Pancreas (tissue), 10 donors: Measurements from ENCODE around the gene ZNF462. TPM values are rescaled to one million over a fixed set of nuclear protein-coding genes. Genes with fewer than 3 reads are reported as not detected.
A peak's percentile ranks its signal among the peaks of the same experiment; 100 is the strongest.

ENCODE experiments used
- ATAC-seq, 4 donors: fragments of 200-7000 bp; cut with Tn5 transposase; one replicate each; pipeline versions ENCODE4 v1.8.0 to v1.9.1; 2020; ENCODE audit warnings: mild to moderate bottlenecking in 4 of 4, moderate library complexity in 4 of 4
- DNase-seq, 6 donors: peaks; one replicate each; pipeline ENCODE4 v3.0.0-alpha.2; 2020
- FAIRE-seq: peaks from 2 replicates; lab custom pipeline; 2012; peaks lifted over from hg19 to GRCh38; lab: Jason Lieb, UNC
- H3K27ac ChIP-seq, 4 donors: fragments of 200-600 bp; sonication (generic); 1 replicate in 3 of 4; 2 replicates in 1 of 4; pipeline versions ENCODE4 v1.5.0 to v1.8.0; 2020
- H3K27me3 ChIP-seq, 4 donors: fragments of 200-600 bp; one replicate each; pipeline ENCODE4 v1.8.0; 2021
- H3K36me3 ChIP-seq, 3 donors: fragments of 200-600 bp; sonication (generic) in 1 of 3; one replicate each; pipeline versions ENCODE4 v1.5.0 to v1.8.0; 2020 to 2021
- H3K4me1 ChIP-seq, 3 donors: fragments of 200-600 bp; one replicate each; pipeline ENCODE4 v1.8.0; 2021
- H3K4me3 ChIP-seq, 4 donors: fragments of 200-600 bp; sonication (generic) in 2 of 4; one replicate each; pipeline versions ENCODE4 v1.5.0 to v1.8.0; 2020 to 2021
- H3K9me3 ChIP-seq, 4 donors: fragments of 200-600 bp; one replicate each; pipeline ENCODE4 v1.8.0; 2021
- WGBS, 2 donors: extraction: QIAGEN DNeasy Blood & Tissue Kit; methylation state at CpG; one replicate each; pipeline ENCODE4 v1.1.7; 2013; 5-methylcytosine and 5-hydroxymethylcytosine counted together
- intact Hi-C, 3 donors: fragments of 100-400 bp; cut with DNase I; formaldehyde crosslinking; loops; one replicate each; pipeline versions ENCODE4 v1.11.1 to v1.14.2; 2022
- polyA plus RNA-seq, 2 donors: library from polyadenylated mRNA; stranded (reverse); fragments of 200-250 nt; gene quantifications; one replicate each; pipeline ENCODE4 v1.2.3, GENCODE V29; 2013
- total RNA-seq, 6 donors: library from RNA; stranded (reverse); fragmentation: NEBNext Ultra II Directional in 4 of 6; extraction: Animal tissue kit (Norgen Biotek cat#: 25700) in 4 of 6; gene quantifications; one replicate each; pipeline versions ENCODE4 v1.2.1 to v1.2.4, GENCODE V29; 2021 to 2023
- TF ChIP-seq, protein P1 (sequence below), 4 donors: fragments of 200-600 bp; sonication (generic) in 3 of 4; IDR thresholded peaks; one replicate each; pipeline versions ENCODE4 v1.5.0 to v1.8.0; 2021; ENCODE audit warnings: antibody characterized with exemption in 4 of 4
- donor health status: healthy with polysubstance abuse.
- donor health status: DM: no; HTN: no; CAD: no; lungs with moderate emphysema.
- donor health status: DM: no; HTN: no; CAD: no.
- donor health status: control.
- donor health status: control.
- donor health status: Bipolar disorder and iron deficiency.
- donor health status: DM: yes; HTN: yes; CAD: no.
- donor health status: DM: no; HTN: no; CAD: no.
- donor health status: DM: no; HTN: no; CAD: no.
- donor health status: DM: yes; HTN: yes; CAD: no.

Gene ZNF462
- total and polyA plus RNA-seq, 8 donors, result 1.6 to 12.6 (median 3.7) TPM

- intact Hi-C loops, result no loop called here
- ATAC-seq (no peak), FAIRE-seq (no peak), DNase-seq (no peak)
- WGBS, 2 donors, result 93 to 94% methylated on average over 5 of the region's 5 CpGs
- H3K4me3 ChIP-seq, result no peak overlapping the region
- TF ChIP-seq, protein P1, sequence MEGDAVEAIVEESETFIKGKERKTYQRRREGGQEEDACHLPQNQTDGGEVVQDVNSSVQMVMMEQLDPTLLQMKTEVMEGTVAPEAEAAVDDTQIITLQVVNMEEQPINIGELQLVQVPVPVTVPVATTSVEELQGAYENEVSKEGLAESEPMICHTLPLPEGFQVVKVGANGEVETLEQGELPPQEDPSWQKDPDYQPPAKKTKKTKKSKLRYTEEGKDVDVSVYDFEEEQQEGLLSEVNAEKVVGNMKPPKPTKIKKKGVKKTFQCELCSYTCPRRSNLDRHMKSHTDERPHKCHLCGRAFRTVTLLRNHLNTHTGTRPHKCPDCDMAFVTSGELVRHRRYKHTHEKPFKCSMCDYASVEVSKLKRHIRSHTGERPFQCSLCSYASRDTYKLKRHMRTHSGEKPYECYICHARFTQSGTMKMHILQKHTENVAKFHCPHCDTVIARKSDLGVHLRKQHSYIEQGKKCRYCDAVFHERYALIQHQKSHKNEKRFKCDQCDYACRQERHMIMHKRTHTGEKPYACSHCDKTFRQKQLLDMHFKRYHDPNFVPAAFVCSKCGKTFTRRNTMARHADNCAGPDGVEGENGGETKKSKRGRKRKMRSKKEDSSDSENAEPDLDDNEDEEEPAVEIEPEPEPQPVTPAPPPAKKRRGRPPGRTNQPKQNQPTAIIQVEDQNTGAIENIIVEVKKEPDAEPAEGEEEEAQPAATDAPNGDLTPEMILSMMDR (IDR thresholded peaks at IDR 0.05), result no peak
- H3K27me3 ChIP-seq, result no peaks in the 10 kb centered on the region
- no peaks in the 10 kb centered on the region for H3K36me3 ChIP-seq
- H3K27ac ChIP-seq, result no peak overlapping the region
- H3K4me1 ChIP-seq, result peaks cover 0 to 18% (median 5%) of the 10 kb centered on the region in 3 donors
- H3K9me3 ChIP-seq, result no peaks in the 10 kb centered on the region
Observed at GRCh38 chr9:106918825-106919509, 56.0 kb downstream of the ZNF462 start.

- Histone ChIP-seq H3K9me3 (no peaks in the 10 kb centered on the region), H3K27me3 (no peaks in the 10 kb centered on the region), H3K36me3 (no peaks in the 10 kb centered on the region), H3K4me3 (no peak overlapping the region), H3K4me1 (peaks cover 0 to 18% (median 5%) of the 10 kb centered on the region in 3 donors), H3K27ac (peak overlapping the region in 1 of 4 donors; percentile 79)
- 94 to 96% methylated on average over 4 of the region's 4 CpGs for WGBS, 2 donors
- intact Hi-C loops, result no loop called here
- no peak for FAIRE-seq
- DNase-seq, result no peak
- no peak for ATAC-seq
- TF ChIP-seq, protein P1 (IDR thresholded peaks at IDR 0.05), result no peak
Observed at GRCh38 chr9:106920091-106920490, 57.1 kb downstream of the ZNF462 start.

DNA sequence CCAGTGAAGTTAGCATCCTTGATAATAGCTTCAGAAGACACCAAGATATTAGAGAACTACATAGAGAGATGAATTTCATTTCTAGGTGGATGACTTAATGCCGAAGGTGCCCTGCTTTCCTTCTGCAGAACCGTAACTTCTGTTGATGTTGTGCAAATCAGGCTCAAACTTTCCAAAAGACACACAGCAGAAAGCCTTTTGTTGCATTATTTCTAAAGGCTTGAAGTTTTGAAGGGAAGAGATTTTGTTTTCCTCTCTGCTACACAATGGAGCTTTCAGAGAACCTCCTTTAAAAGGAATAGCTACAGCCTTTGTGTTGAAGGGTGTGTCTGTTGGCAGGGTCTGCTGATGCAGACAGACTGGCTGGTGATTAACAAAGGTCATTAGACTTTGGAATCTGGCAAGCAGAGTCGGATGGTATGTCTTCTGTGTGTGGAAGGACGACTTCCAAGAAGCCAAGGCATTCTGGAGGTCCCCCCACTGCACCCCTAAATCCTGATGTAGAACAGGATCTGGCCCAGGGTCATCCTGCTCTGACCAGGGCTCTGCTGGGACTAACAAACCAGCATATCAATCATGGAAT, 57.8 kb downstream of the ZNF462 start:
- Histone ChIP-seq H3K9me3 (no peaks in the 10 kb centered on the region), H3K27ac (peak overlapping the region; percentile 35 to 79 (median 55)), H3K27me3 (no peaks in the 10 kb centered on the region), H3K4me1 (peaks cover 0 to 18% (median 5%) of the 10 kb centered on the region in 3 donors), H3K36me3 (no peaks in the 10 kb centered on the region), H3K4me3 (no peak overlapping the region)
- 44 to 49% methylated on average over 4 of the region's 4 CpGs for WGBS, 2 donors
- DNase-seq (no peak), ATAC-seq (peak; percentile 47 to 74 (median 68)), FAIRE-seq (no peak)
- TF ChIP-seq, protein P1 (IDR thresholded peaks at IDR 0.05), result no peak
- intact Hi-C loops, result no loop called here

DNA sequence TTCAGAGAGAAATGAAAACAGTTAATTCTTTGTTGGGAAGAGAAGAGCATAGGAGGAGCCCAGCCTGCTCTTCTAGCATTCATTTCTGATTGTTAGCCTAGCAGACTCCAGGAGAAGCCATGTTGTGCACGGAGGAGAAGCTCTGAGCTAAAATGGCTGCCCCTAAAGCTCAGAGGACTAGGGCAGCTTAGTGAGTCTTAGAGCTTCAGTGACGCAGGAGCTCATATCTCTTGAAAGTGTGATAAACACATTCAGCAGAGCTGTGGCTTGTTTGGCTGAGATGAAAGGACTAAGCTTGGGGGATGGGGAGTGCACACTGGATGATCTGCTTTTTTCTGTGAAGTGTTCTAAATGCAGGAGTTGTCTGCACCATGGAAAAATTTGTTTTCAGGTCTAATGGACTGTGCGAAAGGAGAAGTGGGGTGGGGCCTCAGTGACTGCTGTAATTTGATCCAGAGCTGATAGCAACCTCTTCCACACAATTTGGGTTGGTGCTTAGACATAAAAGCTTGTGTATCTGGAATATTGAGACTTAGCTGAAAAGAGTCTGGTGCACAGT, 58.5 kb downstream of the ZNF462 start:
- intact Hi-C loops, result no loop called here
- TF ChIP-seq, protein P1 (IDR thresholded peaks at IDR 0.05), result no peak
- H3K4me3 ChIP-seq, result no peak overlapping the region
- H3K4me1 ChIP-seq, result peaks cover 0 to 18% (median 5%) of the 10 kb centered on the region in 3 donors
- FAIRE-seq (no peak), DNase-seq (no peak), ATAC-seq (peak; percentile 82 to 90 (median 85))
- 17 to 23% methylated on average over 3 of the region's 3 CpGs for WGBS, 2 donors
- H3K9me3 ChIP-seq, result no peaks in the 10 kb centered on the region
- peak overlapping the region; percentile 35 to 79 (median 55) for H3K27ac ChIP-seq
- H3K27me3 ChIP-seq, result no peaks in the 10 kb centered on the region
- H3K36me3 ChIP-seq, result no peaks in the 10 kb centered on the region
